WTC11 (cell line): ENCODE data around the gene CHRNB4. TPM values are rescaled to one million over a fixed set of nuclear protein-coding genes. Genes with fewer than 3 reads are reported as not detected.

Experiments used
- AFF4 ChIP-seq: sonication (generic); formaldehyde crosslinking; IDR thresholded peaks from 2 replicates; pipeline ENCODE4 v1.8.1; 2023; ENCODE audit warnings: mild to moderate bottlenecking, missing genetic modification reagents, borderline replicate concordance
- ATF1 ChIP-seq: sonication (generic); formaldehyde crosslinking; IDR thresholded peaks from 2 replicates; pipeline ENCODE4 v1.8.1; 2023; ENCODE audit warnings: mild to moderate bottlenecking, moderate library complexity, missing genetic modification reagents
- E2F5 ChIP-seq: sonication (generic); formaldehyde crosslinking; IDR thresholded peaks from 2 replicates; pipeline ENCODE4 v1.8.1; 2022; ENCODE audit warnings: mild to moderate bottlenecking, moderate library complexity, missing genetic modification reagents
- FOXK1 ChIP-seq: sonication (generic); formaldehyde crosslinking; IDR thresholded peaks from 2 replicates; pipeline ENCODE4 v1.8.0; 2022; ENCODE audit warnings: mild to moderate bottlenecking, moderate library complexity, missing genetic modification reagents
- FOXP1 ChIP-seq: sonication (generic); formaldehyde crosslinking; IDR thresholded peaks from 2 replicates; pipeline ENCODE4 v1.8.0; 2022; ENCODE audit warnings: missing genetic modification reagents, mild to moderate bottlenecking, moderate library complexity, borderline replicate concordance
- FOXP4 ChIP-seq: sonication (generic); formaldehyde crosslinking; IDR thresholded peaks from 2 replicates; pipeline ENCODE4 v1.8.0; 2022; ENCODE audit warnings: mild to moderate bottlenecking, missing genetic modification reagents
- GRHL2 ChIP-seq: fragments of 250-450 bp; sonication (Bioruptor Pico); IDR thresholded peaks from 2 replicates; pipeline ENCODE4 v1.8.0; 2022; ENCODE audit warnings: mild to moderate bottlenecking, moderate library complexity; ENCODE audit not compliant: insufficient replicate concordance, severe bottlenecking
- HMGXB4 ChIP-seq: sonication (generic); formaldehyde crosslinking; IDR thresholded peaks from 2 replicates; pipeline ENCODE4 v1.8.1; 2023; ENCODE audit warnings: mild to moderate bottlenecking, moderate library complexity, missing genetic modification reagents
- MAX ChIP-seq: sonication (generic); formaldehyde crosslinking; IDR thresholded peaks from 2 replicates; pipeline ENCODE4 v1.8.0; 2022; ENCODE audit warnings: mild to moderate bottlenecking, missing genetic modification reagents
- NFE2L1 ChIP-seq: sonication (generic); formaldehyde crosslinking; IDR thresholded peaks from 2 replicates; pipeline ENCODE4 v1.8.1; 2023; ENCODE audit warnings: missing genetic modification reagents
- NR2C2 ChIP-seq: sonication (generic); formaldehyde crosslinking; IDR thresholded peaks from 2 replicates; pipeline ENCODE4 v1.8.0; 2022; ENCODE audit warnings: mild to moderate bottlenecking, missing genetic modification reagents
- PREB ChIP-seq: sonication (generic); formaldehyde crosslinking; IDR thresholded peaks from 2 replicates; pipeline ENCODE4 v1.8.1; 2022; ENCODE audit warnings: mild to moderate bottlenecking, missing genetic modification reagents, moderate library complexity, borderline replicate concordance
- RELA ChIP-seq: sonication (generic); formaldehyde crosslinking; IDR thresholded peaks from 2 replicates; pipeline ENCODE4 v1.8.1; 2022; ENCODE audit warnings: missing genetic modification reagents, mild to moderate bottlenecking, borderline replicate concordance
- SP1 ChIP-seq: sonication (generic); formaldehyde crosslinking; conservative IDR thresholded peaks from 2 replicates; pipeline ENCODE4 v1.8.1; 2022; ENCODE audit warnings: missing genetic modification reagents
- TEAD1 ChIP-seq: sonication (generic); formaldehyde crosslinking; IDR thresholded peaks from 2 replicates; pipeline ENCODE4 v1.8.0; 2022; ENCODE audit warnings: mild to moderate bottlenecking, missing genetic modification reagents
- TEAD4 ChIP-seq: sonication (generic); formaldehyde crosslinking; IDR thresholded peaks from 2 replicates; pipeline ENCODE4 v1.8.0; 2022; ENCODE audit warnings: mild to moderate bottlenecking, missing genetic modification reagents
- USF1 ChIP-seq: sonication (generic); formaldehyde crosslinking; IDR thresholded peaks from 2 replicates; pipeline ENCODE4 v1.8.0; 2022; ENCODE audit warnings: mild to moderate bottlenecking, missing genetic modification reagents
- USF2 ChIP-seq: sonication (generic); formaldehyde crosslinking; IDR thresholded peaks from 2 replicates; pipeline ENCODE4 v1.8.1; 2023; ENCODE audit warnings: mild to moderate bottlenecking, missing genetic modification reagents, moderate library complexity
- ZBTB21 ChIP-seq: sonication (generic); formaldehyde crosslinking; IDR thresholded peaks from 2 replicates; pipeline ENCODE4 v1.8.1; 2023; ENCODE audit warnings: mild to moderate bottlenecking, missing genetic modification reagents, borderline replicate concordance
- ZBTB43 ChIP-seq: sonication (generic); formaldehyde crosslinking; IDR thresholded peaks from 2 replicates; pipeline ENCODE4 v1.8.1; 2023; ENCODE audit warnings: mild to moderate bottlenecking, missing genetic modification reagents
- ZNF121 ChIP-seq: sonication (generic); formaldehyde crosslinking; IDR thresholded peaks from 2 replicates; pipeline ENCODE4 v1.8.0; 2023; ENCODE audit warnings: missing genetic modification reagents
- ZNF219 ChIP-seq: sonication (generic); formaldehyde crosslinking; IDR thresholded peaks from 2 replicates; pipeline ENCODE4 v1.8.0; 2023; ENCODE audit warnings: missing genetic modification reagents, mild to moderate bottlenecking, borderline replicate concordance
- ZNF232 ChIP-seq: sonication (generic); formaldehyde crosslinking; IDR thresholded peaks from 2 replicates; pipeline ENCODE4 v1.8.0; 2022; ENCODE audit warnings: mild to moderate bottlenecking, missing genetic modification reagents
- ZNF423 ChIP-seq: fragments of 250-450 bp; sonication (Bioruptor Pico); IDR thresholded peaks from 2 replicates; pipeline ENCODE4 v2.1.2; 2022; ENCODE audit warnings: mild to moderate bottlenecking, moderate library complexity
- total RNA-seq: library from RNA; stranded (reverse); gene quantifications from 3 replicates; pipeline ENCODE4 v1.2.3, GENCODE V29; 2021

Gene CHRNB4
- total RNA-seq, 1 experiment from 2014 or later: 10.1 TPM

GRCh38 chr15:78641102-78641748 is at the start of gene CHRNB4 (continued):
- TF ChIP-seq FOXP4 (peak; percentile 87), ZBTB21 (CRISPR knock-in tag) (peak; percentile 76), USF2 (no peak; the same call in 1 of the 2 replicates), E2F5 (CRISPR knock-in tag) (0 out of 2 replicates have a peak, but pooled peaks have one; percentile 50), ZBTB43 (CRISPR knock-in tag) (peak; percentile 68; the same call in 1 of the 2 replicates), AFF4 (CRISPR knock-in tag) (peak; percentile 68; the same call in 1 of the 2 replicates), ZNF121 (CRISPR knock-in tag) (no peak), FOXP1 (CRISPR knock-in tag) (peak; percentile 97), TEAD4 (CRISPR knock-in tag) (no peak; the same call in 1 of the 2 replicates), FOXK1 (CRISPR knock-in tag) (peak; percentile 68), NR2C2 (CRISPR knock-in tag) (0 out of 2 replicates have a peak, but pooled peaks have one; percentile 51), NFE2L1 (CRISPR knock-in tag) (peak; percentile 84; the same call in 1 of the 2 replicates), SP1 (CRISPR knock-in tag) (peak; percentile 95), USF1 (CRISPR knock-in tag) (peak; percentile 73; the same call in 1 of the 2 replicates), HMGXB4 (CRISPR knock-in tag) (no peak; the same call in 1 of the 2 replicates), PREB (CRISPR knock-in tag) (no peak), GRHL2 (no peak), RELA (CRISPR knock-in tag) (no peak), ATF1 (CRISPR knock-in tag) (0 out of 2 replicates have a peak, but pooled peaks have one; percentile 63), ZNF423 (CRISPR knock-in tag) (peak; percentile 60; the same call in 1 of the 2 replicates), ZNF219 (CRISPR knock-in tag) (peak; percentile 84), MAX (peak; percentile 99), TEAD1 (CRISPR knock-in tag) (peak; percentile 89), ZNF232 (no peak)
